ENCODE results near the gene DRAM1. TPM values are rescaled to one million over a fixed set of nuclear protein-coding genes. Genes with fewer than 3 reads are reported as not detected.

DRAM1 gene
- total and polyA plus RNA-seq, 9 of the 15 experiments (the other 6 are each of a cell fraction or from before 2014, with no cell fraction given), result 1.4 to 4.3 (median 2.7) TPM

DNA sequence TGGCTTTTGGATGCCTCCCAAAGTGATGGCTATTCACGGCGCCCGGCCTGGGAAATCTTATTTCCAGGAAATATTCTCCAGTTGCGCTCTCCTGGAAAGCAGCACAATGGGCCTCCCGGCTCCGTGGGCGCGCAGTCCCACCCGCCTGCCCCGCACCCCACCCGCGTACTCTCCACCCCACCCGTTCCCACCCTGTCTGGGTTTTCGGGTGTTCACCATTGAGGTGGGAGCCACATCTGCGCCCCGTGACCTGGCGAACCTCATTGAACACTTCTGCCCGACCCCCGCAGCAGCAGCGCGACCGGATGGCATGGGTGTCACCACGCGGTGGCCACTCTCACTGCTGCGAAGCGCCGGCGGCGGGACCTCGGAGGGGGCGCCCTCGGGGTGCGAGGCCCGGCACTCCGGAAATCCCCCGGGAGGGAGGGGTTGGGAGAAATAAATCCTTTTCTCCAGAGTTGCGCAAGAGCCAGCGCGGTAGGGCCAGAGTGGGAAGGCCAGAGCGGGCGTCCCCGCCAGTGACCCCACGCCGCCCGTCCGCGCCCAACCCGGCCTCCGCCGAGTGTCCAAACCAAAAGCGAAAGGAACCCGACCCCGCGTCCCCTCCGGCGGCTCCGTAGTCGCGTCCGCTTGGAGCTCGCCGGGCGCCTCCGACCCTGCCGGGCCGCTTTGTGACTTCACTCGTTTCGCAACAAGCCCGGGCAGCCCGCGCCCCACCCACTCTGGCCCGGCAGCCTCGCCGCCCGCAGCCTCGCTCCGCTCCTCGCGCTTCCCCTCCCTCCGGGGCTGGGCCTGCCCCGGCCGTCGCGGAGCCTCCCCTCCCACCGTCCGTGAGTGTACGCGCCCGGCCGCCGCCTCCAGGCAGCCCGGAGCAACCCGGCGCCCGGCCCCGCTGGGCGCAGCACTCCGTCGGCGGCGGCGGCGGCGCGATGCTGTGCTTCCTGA, at the start of gene DRAM1 (continued):
- TF ChIP-seq AFF1 (IDR thresholded peaks at IDR 0.05; ENCODE audit: low read depth in 1 of 2, partially characterized antibody in 2 of 2) (no peak), CEBPB (tag; IDR thresholded peaks at IDR 0.05) (peak; percentile 100), HEY1 (CRISPR knock-in tag; IDR thresholded peaks at IDR 0.05; ENCODE audit: borderline replicate concordance) (0 out of 2 replicates have a peak, but pooled peaks have one; percentile 35), KAT8 (IDR thresholded peaks at IDR 0.05; ENCODE audit: low read depth) (no peak), SMARCA4 (IDR thresholded peaks at IDR 0.05) (no peak), PTBP1 (IDR thresholded peaks at IDR 0.05; ENCODE audit: low read depth, low read length) (peak; percentile 88; the same call in 1 of the 2 replicates), ZNF766 (CRISPR knock-in tag; conservative IDR thresholded peaks at IDR 0.05) (no peak; the same call in 1 of the 2 replicates), ZC3H4 (CRISPR knock-in tag; IDR thresholded peaks at IDR 0.05; ENCODE audit: borderline replicate concordance) (no peak; the same call in 1 of the 2 replicates), IRF2 (CRISPR knock-in tag; IDR thresholded peaks at IDR 0.05) (peak; percentile 87), RBM25 (IDR thresholded peaks at IDR 0.05; ENCODE audit: low read depth, low read length, severe bottlenecking) (peak; percentile 100), XRCC3 (IDR thresholded peaks at IDR 0.05) (no peak), PHTF2 (CRISPR knock-in tag; IDR thresholded peaks at IDR 0.05) (no peak), POLR2AphosphoS5 (IDR thresholded peaks at IDR 0.05; ENCODE audit: control insufficient read depth, insufficient read depth, low read depth, low read length) (peak; percentile 72), KHSRP (IDR thresholded peaks at IDR 0.05) (no peak), KLF6 (CRISPR knock-in tag; IDR thresholded peaks at IDR 0.05; ENCODE audit: borderline replicate concordance) (no peak), CHD2 (IDR thresholded peaks at IDR 0.05; ENCODE audit: low read depth, low read length) (no peak), ZBTB17 (CRISPR knock-in tag; IDR thresholded peaks at IDR 0.05) (no peak; the same call in 1 of the 2 replicates)
- TF ChIP-seq, protein P1, sequence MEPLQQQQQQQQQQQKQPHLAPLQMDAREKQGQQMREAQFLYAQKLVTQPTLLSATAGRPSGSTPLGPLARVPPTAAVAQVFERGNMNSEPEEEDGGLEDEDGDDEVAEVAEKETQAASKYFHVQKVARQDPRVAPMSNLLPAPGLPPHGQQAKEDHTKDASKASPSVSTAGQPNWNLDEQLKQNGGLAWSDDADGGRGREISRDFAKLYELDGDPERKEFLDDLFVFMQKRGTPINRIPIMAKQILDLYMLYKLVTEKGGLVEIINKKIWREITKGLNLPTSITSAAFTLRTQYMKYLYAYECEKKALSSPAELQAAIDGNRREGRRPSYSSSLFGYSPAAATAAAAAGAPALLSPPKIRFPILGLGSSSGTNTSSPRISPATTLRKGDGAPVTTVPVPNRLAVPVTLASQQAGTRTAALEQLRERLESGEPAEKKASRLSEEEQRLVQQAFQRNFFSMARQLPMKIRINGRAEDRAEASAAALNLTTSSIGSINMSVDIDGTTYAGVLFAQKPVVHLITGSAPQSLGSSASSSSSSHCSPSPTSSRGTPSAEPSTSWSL (CRISPR knock-in tag; IDR thresholded peaks at IDR 0.05; ENCODE audit: borderline replicate concordance), result no peak
- TF ChIP-seq, protein P2, sequence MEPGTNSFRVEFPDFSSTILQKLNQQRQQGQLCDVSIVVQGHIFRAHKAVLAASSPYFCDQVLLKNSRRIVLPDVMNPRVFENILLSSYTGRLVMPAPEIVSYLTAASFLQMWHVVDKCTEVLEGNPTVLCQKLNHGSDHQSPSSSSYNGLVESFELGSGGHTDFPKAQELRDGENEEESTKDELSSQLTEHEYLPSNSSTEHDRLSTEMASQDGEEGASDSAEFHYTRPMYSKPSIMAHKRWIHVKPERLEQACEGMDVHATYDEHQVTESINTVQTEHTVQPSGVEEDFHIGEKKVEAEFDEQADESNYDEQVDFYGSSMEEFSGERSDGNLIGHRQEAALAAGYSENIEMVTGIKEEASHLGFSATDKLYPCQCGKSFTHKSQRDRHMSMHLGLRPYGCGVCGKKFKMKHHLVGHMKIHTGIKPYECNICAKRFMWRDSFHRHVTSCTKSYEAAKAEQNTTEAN (CRISPR knock-in tag; IDR thresholded peaks at IDR 0.05), result no peak

Measured in K562 (cell line).